ENCODE data around the gene H6PD.

H6PD gene

GRCh38 chr1:9294405-9294773 lies 59.8 kb downstream of the H6PD start:
- no peaks in the 10 kb centered on the region for H3K79me1 ChIP-seq (replicated peaks; ENCODE audit: low read length, poor library complexity, severe bottlenecking)
- no peak overlapping the region for H2AK5ac ChIP-seq (ENCODE audit: low read length, severe bottlenecking)
- peak overlapping the region; percentile 82 for H2BK15ac ChIP-seq (ENCODE audit: low read depth, poor library complexity, severe bottlenecking)
- no peaks in the 10 kb centered on the region for H3K27me3 ChIP-seq (ENCODE audit: control insufficient read depth in 1 of 2, insufficient read depth in 1 of 2, low read length in 2 of 2)
- H3K36me3 ChIP-seq (ENCODE audit: control insufficient read depth in 1 of 2, insufficient read depth in 2 of 2, low read depth in 1 of 2, low read length in 2 of 2) = peaks cover 5 to 24% of the 10 kb centered on the region in 2 experiments
- H3K4me2 ChIP-seq (ENCODE audit: low read length, poor library complexity, severe bottlenecking) = peak overlapping the region; percentile 75
- peak overlapping the region; percentile 72 for H3K27ac ChIP-seq (ENCODE audit: low read length, poor library complexity, severe bottlenecking)
- no peak overlapping the region for H2AFZ ChIP-seq (ENCODE audit: low read depth, low read length)
- peak overlapping the region; percentile 95 for H3K9ac ChIP-seq (ENCODE audit: low read length)
- no peaks in the 10 kb centered on the region for H3K9me3 ChIP-seq (ENCODE audit: control insufficient read depth, low read length)
- H3K4ac ChIP-seq (ENCODE audit: low read depth in 1 of 2, low read length in 2 of 2) = peak overlapping the region; percentile 40 to 95
- peak overlapping the region in 1 of 2 experiments; percentile 23 for H3K23ac ChIP-seq (ENCODE audit: low read length in 2 of 2)
- H4K91ac ChIP-seq (ENCODE audit: low read length) = peak overlapping the region; percentile 31
- peak overlapping the region; percentile 89 to 100 for H3K4me3 ChIP-seq (ENCODE audit: insufficient read depth in 1 of 2, low read depth in 1 of 2, low read length in 2 of 2)
- H4K8ac ChIP-seq (ENCODE audit: low read length) = peak overlapping the region; percentile 12
- peak; percentile 88 for DNase-seq
- H3K4me1 ChIP-seq (ENCODE audit: control insufficient read depth, insufficient read depth, low read depth, low read length) = peaks cover 27% of the 10 kb centered on the region
- peak overlapping the region; percentile 98 to 99 for H3K18ac ChIP-seq (ENCODE audit: low read depth in 1 of 2, low read length in 2 of 2)
- 4% methylated on average over 5 of the region's 6 CpGs for WGBS
- no peak overlapping the region for H2BK5ac ChIP-seq (ENCODE audit: low read depth, low read length, poor library complexity, severe bottlenecking)
- no peak overlapping the region for H2BK120ac ChIP-seq (ENCODE audit: low read depth, low read length)
- peak overlapping the region in 1 of 2 experiments; percentile 79 for H2BK12ac ChIP-seq (ENCODE audit: low read length in 2 of 2)
- peak overlapping the region in 1 of 2 experiments; percentile 100 for H3K14ac ChIP-seq (ENCODE audit: low read length in 2 of 2)

- WGBS = 66% methylated on average over 8 of the region's 10 CpGs
These were observed 60.5 kb downstream of the H6PD start for GRCh38 chr1:9294910-9295636.

GRCh38 chr1:9295884-9296283 lies 61.3 kb downstream of the H6PD start:
- H3K9me3 ChIP-seq (ENCODE audit: control insufficient read depth, low read length) = no peaks in the 10 kb centered on the region
- H3K23ac ChIP-seq (ENCODE audit: low read length in 2 of 2) = no peak overlapping the region
- H3K14ac ChIP-seq (ENCODE audit: low read length in 2 of 2) = no peak overlapping the region
- H3K4me1 ChIP-seq (ENCODE audit: control insufficient read depth, insufficient read depth, low read depth, low read length) = peaks cover 30% of the 10 kb centered on the region
- H3K18ac ChIP-seq (ENCODE audit: low read depth in 1 of 2, low read length in 2 of 2) = no peak overlapping the region
- no peak overlapping the region for H2BK15ac ChIP-seq (ENCODE audit: low read depth, poor library complexity, severe bottlenecking)
- DNase-seq = no peak
- H2BK5ac ChIP-seq (ENCODE audit: low read depth, low read length, poor library complexity, severe bottlenecking) = no peak overlapping the region
- no peak overlapping the region for H3K27ac ChIP-seq (ENCODE audit: low read length, poor library complexity, severe bottlenecking)
- peak overlapping the region; percentile 95 for H3K9ac ChIP-seq (ENCODE audit: low read length)
- H2BK12ac ChIP-seq (ENCODE audit: low read length in 2 of 2) = no peak overlapping the region
- no peak overlapping the region for H3K4me2 ChIP-seq (ENCODE audit: low read length, poor library complexity, severe bottlenecking)
- no peaks in the 10 kb centered on the region for H3K27me3 ChIP-seq (ENCODE audit: control insufficient read depth in 1 of 2, insufficient read depth in 1 of 2, low read length in 2 of 2)
- no peak overlapping the region for H2AFZ ChIP-seq (ENCODE audit: low read depth, low read length)
- no peak overlapping the region for H2BK120ac ChIP-seq (ENCODE audit: low read depth, low read length)
- no peak overlapping the region for H3K4ac ChIP-seq (ENCODE audit: low read depth in 1 of 2, low read length in 2 of 2)
- H3K79me1 ChIP-seq (replicated peaks; ENCODE audit: low read length, poor library complexity, severe bottlenecking) = no peaks in the 10 kb centered on the region
- no peak overlapping the region for H4K91ac ChIP-seq (ENCODE audit: low read length)
- no peak overlapping the region for H4K8ac ChIP-seq (ENCODE audit: low read length)
- peak overlapping the region in 1 of 2 experiments; percentile 100 for H3K4me3 ChIP-seq (ENCODE audit: insufficient read depth in 1 of 2, low read depth in 1 of 2, low read length in 2 of 2)
- 83% methylated on average over 9 of the region's 9 CpGs for WGBS
- H3K36me3 ChIP-seq (ENCODE audit: control insufficient read depth in 1 of 2, insufficient read depth in 2 of 2, low read depth in 1 of 2, low read length in 2 of 2) = peaks cover 14 to 34% of the 10 kb centered on the region in 2 experiments
- no peak overlapping the region for H2AK5ac ChIP-seq (ENCODE audit: low read length, severe bottlenecking)

More at GRCh38 chr1:9294910-9295636, 60.5 kb downstream of the H6PD start:
- peaks cover 28% of the 10 kb centered on the region for H3K4me1 ChIP-seq (ENCODE audit: control insufficient read depth, insufficient read depth, low read depth, low read length)
- DNase-seq = peak; percentile 94
- H3K4me3 ChIP-seq (ENCODE audit: insufficient read depth in 1 of 2, low read depth in 1 of 2, low read length in 2 of 2) = peak overlapping the region in 1 of 2 experiments; percentile 100
- no peak overlapping the region for H4K8ac ChIP-seq (ENCODE audit: low read length)
- no peak overlapping the region for H3K4ac ChIP-seq (ENCODE audit: low read depth in 1 of 2, low read length in 2 of 2)
- H3K4me2 ChIP-seq (ENCODE audit: low read length, poor library complexity, severe bottlenecking) = peak overlapping the region; percentile 75
- H3K9me3 ChIP-seq (ENCODE audit: control insufficient read depth, low read length) = no peaks in the 10 kb centered on the region
- H3K36me3 ChIP-seq (ENCODE audit: control insufficient read depth in 1 of 2, insufficient read depth in 2 of 2, low read depth in 1 of 2, low read length in 2 of 2) = peaks cover 6 to 27% of the 10 kb centered on the region in 2 experiments
- H2BK120ac ChIP-seq (ENCODE audit: low read depth, low read length) = no peak overlapping the region
- peak overlapping the region in 1 of 2 experiments; percentile 7 for H2BK12ac ChIP-seq (ENCODE audit: low read length in 2 of 2)
- H3K27ac ChIP-seq (ENCODE audit: low read length, poor library complexity, severe bottlenecking) = peak overlapping the region; percentile 72
- no peaks in the 10 kb centered on the region for H3K27me3 ChIP-seq (ENCODE audit: control insufficient read depth in 1 of 2, insufficient read depth in 1 of 2, low read length in 2 of 2)
- H3K23ac ChIP-seq (ENCODE audit: low read length in 2 of 2) = no peak overlapping the region
- no peak overlapping the region for H2AFZ ChIP-seq (ENCODE audit: low read depth, low read length)
- H2AK5ac ChIP-seq (ENCODE audit: low read length, severe bottlenecking) = peak overlapping the region; percentile 37
- no peaks in the 10 kb centered on the region for H3K79me1 ChIP-seq (replicated peaks; ENCODE audit: low read length, poor library complexity, severe bottlenecking)
- peak overlapping the region; percentile 95 for H3K9ac ChIP-seq (ENCODE audit: low read length)
- no peak overlapping the region for H2BK5ac ChIP-seq (ENCODE audit: low read depth, low read length, poor library complexity, severe bottlenecking)
- H3K18ac ChIP-seq (ENCODE audit: low read depth in 1 of 2, low read length in 2 of 2) = peak overlapping the region in 1 of 2 experiments; percentile 22
- no peak overlapping the region for H4K91ac ChIP-seq (ENCODE audit: low read length)
- H3K14ac ChIP-seq (ENCODE audit: low read length in 2 of 2) = no peak overlapping the region
- no peak overlapping the region for H2BK15ac ChIP-seq (ENCODE audit: low read depth, poor library complexity, severe bottlenecking)

GRCh38 chr1:9296850-9297249 lies 62.3 kb downstream of the H6PD start:
- H3K4me3 ChIP-seq (ENCODE audit: insufficient read depth in 1 of 2, low read depth in 1 of 2, low read length in 2 of 2) = peak overlapping the region in 1 of 2 experiments; percentile 100
- no peak overlapping the region for H2AFZ ChIP-seq (ENCODE audit: low read depth, low read length)
- H4K91ac ChIP-seq (ENCODE audit: low read length) = no peak overlapping the region
- no peak overlapping the region for H3K18ac ChIP-seq (ENCODE audit: low read depth in 1 of 2, low read length in 2 of 2)
- no peaks in the 10 kb centered on the region for H3K27me3 ChIP-seq (ENCODE audit: control insufficient read depth in 1 of 2, insufficient read depth in 1 of 2, low read length in 2 of 2)
- peak overlapping the region; percentile 95 for H3K9ac ChIP-seq (ENCODE audit: low read length)
- H3K4me2 ChIP-seq (ENCODE audit: low read length, poor library complexity, severe bottlenecking) = no peak overlapping the region
- no peak overlapping the region for H3K23ac ChIP-seq (ENCODE audit: low read length in 2 of 2)
- no peak overlapping the region for H2BK15ac ChIP-seq (ENCODE audit: low read depth, poor library complexity, severe bottlenecking)
- peaks cover 23 to 43% of the 10 kb centered on the region in 2 experiments for H3K36me3 ChIP-seq (ENCODE audit: control insufficient read depth in 1 of 2, insufficient read depth in 2 of 2, low read depth in 1 of 2, low read length in 2 of 2)
- no peak overlapping the region for H3K14ac ChIP-seq (ENCODE audit: low read length in 2 of 2)
- no peak overlapping the region for H4K8ac ChIP-seq (ENCODE audit: low read length)
- no peak overlapping the region for H2BK12ac ChIP-seq (ENCODE audit: low read length in 2 of 2)
- 99% methylated on average over 6 of the region's 6 CpGs for WGBS
- no peak overlapping the region for H2BK5ac ChIP-seq (ENCODE audit: low read depth, low read length, poor library complexity, severe bottlenecking)
- no peak overlapping the region for H2AK5ac ChIP-seq (ENCODE audit: low read length, severe bottlenecking)
- DNase-seq = no peak
- no peak overlapping the region for H3K27ac ChIP-seq (ENCODE audit: low read length, poor library complexity, severe bottlenecking)
- no peaks in the 10 kb centered on the region for H3K79me1 ChIP-seq (replicated peaks; ENCODE audit: low read length, poor library complexity, severe bottlenecking)
- H3K4me1 ChIP-seq (ENCODE audit: control insufficient read depth, insufficient read depth, low read depth, low read length) = peaks cover 30% of the 10 kb centered on the region
- no peak overlapping the region for H2BK120ac ChIP-seq (ENCODE audit: low read depth, low read length)
- no peak overlapping the region for H3K4ac ChIP-seq (ENCODE audit: low read depth in 1 of 2, low read length in 2 of 2)
- H3K9me3 ChIP-seq (ENCODE audit: control insufficient read depth, low read length) = no peaks in the 10 kb centered on the region
